GM04503 (cell line): ENCODE data around the gene SMIM7.

ENCODE experiments used
- DNase-seq: peaks from one replicate; pipeline ENCODE4 v3.0.0-alpha.2; 2012; ENCODE audit warnings: low read depth

Gene SMIM7

DNA sequence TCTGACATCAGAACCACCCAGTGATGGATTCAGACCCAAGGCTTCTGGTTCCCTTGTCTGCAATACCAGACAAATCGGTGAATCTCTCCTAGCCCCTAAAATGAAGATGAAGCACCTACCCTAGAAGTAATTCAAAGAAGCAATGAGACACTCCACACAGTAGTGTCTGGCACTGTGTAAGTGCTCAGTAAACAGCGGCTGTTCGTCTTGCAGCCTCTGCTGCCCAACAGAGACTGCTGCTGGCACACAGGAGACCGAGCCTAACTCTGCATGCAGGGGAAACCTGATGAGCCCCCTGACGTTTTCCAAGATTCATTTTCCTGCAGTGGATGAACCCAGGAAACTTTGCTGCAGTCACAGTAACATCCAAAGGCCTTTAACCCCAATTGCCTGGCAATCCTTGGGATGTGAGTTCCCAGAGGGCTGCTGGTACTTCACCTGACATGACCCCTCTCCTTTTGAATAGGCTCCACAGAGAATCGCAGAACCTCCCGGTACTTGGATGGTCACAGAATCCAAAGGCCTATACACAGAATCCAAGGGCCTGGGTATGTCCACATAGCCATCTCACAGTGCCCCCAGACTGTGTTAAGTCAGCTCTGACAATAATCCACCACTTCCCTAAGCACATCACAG, 38.7 kb downstream of the SMIM7 start:
- DNase-seq: no peak

DNA sequence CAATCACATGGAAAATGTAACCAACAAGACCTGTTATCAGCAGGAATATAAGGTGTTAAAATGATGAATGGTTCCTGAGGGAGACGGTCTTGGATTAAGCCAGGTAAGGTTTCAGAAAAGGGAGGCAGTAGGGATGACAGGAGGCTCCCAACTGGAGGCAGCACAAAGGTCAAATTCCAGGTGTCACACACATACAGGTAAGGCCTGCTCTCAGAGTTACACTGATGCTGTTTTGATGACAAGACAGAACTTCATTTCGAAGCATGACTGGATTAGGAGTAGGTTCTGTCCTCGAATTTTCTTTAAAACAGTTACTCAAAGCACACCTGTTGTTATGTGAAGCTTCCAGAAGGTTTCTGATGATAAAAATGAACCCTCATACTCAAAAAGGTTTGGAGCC, 39.4 kb downstream of the SMIM7 start:
- DNase-seq: no peak

DNA sequence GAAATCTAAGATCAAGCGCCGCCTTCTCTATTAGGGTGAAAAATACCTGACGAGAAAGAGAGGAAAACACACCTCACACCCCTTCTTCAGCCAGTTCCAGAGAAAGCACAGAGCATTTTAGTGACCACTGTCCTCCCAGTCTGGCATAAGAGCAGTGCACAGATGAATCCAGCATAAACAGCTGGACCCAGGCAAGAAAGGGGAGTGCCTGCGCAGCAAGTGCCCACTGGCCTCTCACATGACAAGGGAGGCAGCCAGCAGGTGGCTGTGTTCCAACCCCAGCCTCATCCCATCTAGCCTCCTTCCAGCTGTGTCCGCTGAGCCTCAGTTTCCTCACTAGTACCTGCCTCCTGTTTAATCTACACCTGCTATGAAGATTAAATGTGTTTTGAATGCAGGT, 39.9 kb downstream of the SMIM7 start:
- no peak for DNase-seq

DNA sequence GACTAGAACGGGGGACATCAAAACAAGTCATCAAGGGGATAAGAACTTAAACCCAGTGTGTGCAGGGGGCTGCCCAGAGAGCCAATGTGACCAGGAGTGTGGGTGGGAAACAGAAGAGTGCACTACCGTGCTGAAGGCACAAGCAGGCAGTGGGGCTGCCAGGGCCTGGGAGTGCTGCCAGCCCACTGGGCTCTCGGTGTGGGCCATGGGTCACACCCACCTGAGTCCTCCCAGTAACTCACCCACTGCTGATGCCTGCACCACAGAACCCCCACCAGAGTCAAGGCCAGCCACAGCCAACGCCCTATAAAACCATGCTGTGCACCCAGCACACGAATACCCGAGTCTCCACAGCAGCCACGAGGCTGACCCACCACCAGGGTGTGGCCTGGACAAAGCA, 40.5 kb downstream of the SMIM7 start:
- no peak for DNase-seq

DNA sequence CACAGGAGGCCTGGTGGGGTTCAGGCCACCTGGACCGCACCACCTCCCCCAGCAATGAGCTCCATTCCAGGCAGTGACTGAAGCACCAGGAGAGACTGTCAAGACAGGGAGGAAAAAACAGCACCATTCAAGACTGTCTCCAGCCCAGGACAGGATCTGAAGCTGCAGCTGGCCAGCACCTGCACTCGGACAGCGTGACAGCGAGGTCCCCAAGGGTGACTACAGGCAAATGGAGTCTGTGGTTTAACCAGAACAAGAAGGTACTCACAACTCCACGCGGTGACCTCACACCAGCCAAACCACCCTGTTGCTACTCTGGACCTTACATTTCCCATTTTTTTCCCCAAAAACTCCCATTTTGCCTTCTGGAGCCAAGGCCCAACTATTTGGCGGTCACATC, 41.7 kb downstream of the SMIM7 start:
- DNase-seq: no peak

DNA sequence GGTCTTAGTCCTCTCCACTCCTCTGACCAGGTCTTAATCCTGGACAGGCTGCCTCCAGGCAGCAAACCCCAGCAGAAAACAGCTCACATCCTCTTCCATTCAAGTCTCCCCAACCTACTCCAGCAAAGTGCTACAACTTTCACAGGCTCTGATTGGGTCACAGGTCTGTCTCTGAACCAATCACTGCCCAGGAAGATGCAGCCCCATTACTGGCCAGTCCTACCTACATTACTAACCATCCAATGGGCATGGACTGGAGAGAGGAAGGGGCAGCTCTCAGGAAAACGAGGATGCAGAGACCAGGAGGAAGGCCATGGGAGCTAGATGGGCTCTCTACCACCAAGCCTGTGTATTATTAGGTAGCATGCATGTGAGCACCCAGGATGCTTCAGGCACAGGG, 44.1 kb downstream of the SMIM7 start:
- DNase-seq: no peak

DNA sequence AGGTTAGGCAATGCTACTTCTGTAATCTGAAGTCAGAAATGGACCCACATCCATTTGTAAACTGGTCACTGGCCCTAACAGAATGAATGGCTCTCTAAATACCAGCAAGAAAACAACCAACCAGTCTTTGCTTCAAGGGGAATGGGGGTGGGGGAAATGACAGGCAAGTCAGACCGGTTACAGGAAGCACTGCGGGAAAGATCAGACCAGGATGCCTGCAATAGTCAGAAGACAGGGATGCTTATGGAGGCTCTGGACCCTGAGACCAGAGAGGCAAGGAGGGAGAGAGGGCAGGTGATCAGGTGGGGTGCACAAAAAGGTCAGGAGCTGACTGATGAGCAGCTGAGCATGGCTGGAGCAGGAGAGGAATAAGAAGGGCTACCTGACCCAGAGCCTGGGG, 45.0 kb downstream of the SMIM7 start:
- no peak for DNase-seq

DNA sequence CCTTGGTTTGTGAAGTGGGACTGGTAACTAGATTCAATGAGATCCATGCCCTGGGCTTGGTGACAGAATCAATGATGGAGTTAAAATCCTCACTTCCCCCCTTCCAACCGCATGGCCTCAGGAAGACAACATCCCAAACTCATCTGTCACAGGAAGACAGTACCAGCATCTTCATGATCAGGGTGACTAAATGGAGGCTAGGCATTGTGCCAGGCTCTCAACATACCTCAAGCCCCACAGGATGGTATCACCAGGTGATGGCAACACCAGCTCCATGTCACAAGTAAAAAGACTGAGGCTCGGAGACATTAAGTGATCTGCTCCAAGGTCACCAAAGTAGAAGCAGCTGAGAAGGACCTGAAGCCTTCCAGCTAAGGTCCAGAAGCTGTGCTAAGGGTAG, 46.1 kb downstream of the SMIM7 start:
- no peak for DNase-seq

DNA sequence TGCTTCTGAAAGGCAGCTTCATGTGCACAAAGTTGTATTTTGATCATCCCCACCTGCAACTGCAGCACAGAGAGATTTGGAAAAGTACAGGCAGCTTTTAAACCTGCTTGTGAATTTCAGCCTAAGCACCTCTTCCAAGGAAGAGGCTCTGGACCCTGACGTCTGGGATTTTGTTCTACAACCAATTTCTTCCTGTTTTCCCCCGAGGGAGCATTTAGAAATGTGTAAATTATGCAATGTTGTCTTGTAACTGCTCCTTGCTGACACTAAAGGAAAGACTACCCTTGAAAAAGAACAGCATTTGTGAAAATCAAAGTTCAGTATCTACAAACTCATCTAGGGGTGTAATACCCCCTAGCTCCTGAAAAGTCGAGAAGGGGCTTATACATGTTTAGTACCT, 47.3 kb downstream of the SMIM7 start:
- DNase-seq: no peak

DNA sequence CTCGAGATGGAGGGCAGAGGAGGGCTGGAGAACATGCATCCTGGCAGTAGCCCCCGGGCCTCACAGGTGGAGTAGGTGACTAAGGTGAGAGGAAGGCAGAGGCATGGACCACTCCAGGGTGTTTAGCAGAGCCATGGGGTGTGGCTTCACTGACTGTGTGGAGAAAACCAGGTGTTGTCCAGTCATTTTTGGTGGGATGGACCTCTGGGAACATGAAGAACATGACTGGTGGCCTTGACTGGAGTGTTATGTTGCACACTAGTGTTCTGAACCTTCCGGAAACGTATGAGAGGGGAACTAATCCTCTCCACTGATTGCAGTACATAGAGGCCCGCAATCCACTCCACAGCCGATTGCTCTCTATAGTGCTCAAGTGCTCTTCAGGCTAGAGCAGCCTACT, 48.8 kb downstream of the SMIM7 start:
- no peak for DNase-seq

DNA sequence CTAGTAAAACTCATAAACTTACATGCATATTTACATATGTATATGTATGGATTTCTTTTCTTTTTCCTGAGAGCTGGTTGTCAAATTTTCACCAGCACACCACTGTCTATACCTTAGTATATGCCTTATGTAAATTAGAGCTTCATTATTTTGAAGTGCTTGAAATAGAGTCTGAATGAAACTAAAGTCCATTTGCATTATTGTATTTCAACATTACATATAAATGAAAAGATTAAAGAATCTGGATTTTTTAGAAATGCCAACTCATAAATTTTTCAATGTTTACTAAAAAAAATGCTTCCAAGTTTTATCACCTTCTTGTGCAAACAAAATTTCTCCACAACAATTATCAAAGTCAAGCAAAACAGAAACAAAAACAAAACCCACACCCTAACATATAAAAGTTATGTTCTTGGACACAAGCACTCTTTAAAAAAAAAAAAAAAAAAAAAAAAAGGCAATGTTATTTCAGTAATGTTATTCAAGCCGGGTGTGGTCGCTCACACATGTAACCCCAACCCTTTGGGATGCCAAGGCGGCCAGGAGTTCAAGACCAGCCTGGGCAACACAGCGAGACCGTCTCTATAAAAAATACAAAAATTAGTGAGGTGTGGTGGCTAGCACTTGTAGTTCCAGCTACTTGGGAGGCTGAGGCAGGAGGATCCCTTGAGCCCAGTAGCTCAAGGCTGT, 50.3 kb downstream of the SMIM7 start:
- DNase-seq: no peak

DNA sequence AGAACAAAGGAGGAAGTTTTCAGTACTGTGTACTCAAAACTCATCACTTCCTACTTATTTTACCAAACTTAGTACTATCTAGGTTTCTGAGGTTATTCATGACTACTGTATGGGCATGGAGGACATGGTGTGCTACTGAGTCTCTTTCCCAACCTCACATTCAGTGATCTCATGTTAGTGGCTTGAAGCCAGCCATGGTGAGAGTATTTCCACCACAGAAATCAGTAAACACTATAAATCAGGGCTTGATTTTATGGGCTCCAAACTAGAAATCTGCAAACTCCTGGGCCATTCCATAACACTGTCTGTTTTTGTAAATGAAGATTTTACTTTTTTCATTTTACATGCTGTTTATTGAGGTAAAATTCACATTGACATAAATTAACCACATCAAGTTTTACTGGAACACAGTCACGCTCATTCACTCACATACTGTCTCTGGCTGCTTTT, 51.6 kb downstream of the SMIM7 start:
- peak; percentile 87 for DNase-seq

DNA sequence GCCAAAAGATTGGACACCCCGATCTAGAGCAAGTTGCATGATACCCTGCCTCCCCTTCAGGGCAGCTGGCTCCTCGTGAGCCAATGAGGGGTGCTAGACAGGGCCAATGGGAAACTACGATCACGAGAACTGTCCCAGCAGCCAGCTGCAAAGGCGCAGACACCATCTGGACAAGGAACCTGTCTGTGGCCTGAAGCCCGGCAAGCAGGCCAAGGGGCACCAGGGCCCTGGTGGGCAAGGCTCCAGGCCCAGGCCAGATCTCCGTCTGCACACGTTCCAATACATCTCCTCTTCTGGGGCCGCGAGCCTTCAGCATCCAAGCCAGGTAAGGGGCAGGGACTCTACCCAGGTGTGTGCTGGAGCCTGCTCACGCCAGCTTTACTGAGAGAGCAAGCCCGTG, 52.1 kb downstream of the SMIM7 start:
- DNase-seq: no peak

DNA sequence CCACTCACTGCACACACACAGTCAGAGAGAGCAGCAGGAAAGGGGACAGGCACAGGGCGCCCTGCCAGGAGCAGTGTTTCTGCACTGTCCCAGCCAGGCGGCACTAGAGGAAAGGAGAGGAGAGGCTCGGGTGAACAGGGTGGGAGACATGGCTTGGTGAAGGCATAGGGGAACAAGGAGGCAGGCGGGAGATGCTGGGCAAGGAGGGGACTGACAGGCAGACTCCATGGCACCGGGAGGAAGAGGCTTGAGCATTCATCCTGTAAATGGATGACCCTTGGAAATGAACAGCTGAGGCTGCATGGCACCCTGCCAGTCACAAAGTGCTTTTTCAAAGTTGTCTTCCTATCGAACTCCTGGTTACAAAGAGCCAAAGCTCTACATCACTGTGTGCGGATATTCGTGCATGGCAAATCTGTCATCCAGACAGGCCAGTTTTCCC, 54.4 kb downstream of the SMIM7 start:
- DNase-seq: no peak

DNA sequence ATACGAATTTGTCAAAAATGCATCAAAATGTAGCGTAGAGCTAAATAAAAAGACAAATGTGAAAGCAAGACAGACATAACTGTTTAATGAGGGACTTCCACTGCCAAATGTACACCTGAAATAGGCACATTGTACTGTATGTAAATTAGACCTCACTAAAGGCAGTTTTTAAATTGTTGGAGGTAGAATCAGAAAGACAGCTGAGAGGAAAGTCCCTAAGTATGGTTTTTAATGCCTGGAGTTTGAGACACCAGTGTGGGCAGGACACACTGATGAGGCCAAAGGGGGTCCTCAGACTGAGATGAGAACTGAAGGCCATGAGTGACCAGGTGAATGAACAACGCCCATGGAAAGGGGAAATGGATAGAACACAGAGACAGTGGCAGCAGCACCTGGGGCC, 54.8 kb downstream of the SMIM7 start:
- no peak for DNase-seq

DNA sequence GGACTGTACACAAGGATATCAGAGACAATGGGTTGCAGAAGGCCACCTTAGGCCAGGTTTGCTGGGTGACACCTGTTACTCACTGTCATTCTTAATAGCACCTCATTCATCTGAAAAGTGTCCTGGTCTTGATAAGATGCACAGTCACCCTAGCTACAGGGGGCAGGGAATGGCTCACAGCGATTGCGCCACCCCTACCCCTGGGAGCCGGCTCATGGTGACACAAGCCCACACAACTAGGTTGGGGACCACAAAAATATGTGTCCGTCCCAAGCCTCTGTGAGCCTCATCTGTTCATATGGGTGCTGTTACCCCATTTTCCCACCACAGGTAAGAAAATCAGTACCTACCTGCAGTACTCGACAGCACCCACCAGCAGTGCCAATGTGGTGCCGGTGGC, 55.3 kb downstream of the SMIM7 start:
- no peak for DNase-seq

DNA sequence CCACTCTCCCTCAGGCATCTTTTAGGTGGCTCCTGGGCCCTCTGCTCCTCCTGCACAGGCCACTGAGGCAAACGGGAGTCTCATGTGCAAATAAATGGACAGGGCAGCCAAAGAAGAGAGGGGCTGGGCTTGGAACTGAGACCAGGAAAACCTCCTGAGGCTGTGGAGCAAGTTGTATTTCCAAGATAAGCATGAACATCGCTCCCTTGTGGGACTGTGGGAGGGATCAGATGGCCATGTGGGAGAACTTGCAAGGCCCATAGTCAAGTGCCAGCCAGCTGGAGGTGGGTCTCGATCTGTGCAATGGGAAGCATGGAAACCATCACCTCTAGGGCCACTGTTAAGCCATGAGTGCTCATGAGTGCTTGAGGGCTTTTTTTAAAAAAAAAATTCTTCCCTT, 56.9 kb downstream of the SMIM7 start:
- DNase-seq: no peak

DNA sequence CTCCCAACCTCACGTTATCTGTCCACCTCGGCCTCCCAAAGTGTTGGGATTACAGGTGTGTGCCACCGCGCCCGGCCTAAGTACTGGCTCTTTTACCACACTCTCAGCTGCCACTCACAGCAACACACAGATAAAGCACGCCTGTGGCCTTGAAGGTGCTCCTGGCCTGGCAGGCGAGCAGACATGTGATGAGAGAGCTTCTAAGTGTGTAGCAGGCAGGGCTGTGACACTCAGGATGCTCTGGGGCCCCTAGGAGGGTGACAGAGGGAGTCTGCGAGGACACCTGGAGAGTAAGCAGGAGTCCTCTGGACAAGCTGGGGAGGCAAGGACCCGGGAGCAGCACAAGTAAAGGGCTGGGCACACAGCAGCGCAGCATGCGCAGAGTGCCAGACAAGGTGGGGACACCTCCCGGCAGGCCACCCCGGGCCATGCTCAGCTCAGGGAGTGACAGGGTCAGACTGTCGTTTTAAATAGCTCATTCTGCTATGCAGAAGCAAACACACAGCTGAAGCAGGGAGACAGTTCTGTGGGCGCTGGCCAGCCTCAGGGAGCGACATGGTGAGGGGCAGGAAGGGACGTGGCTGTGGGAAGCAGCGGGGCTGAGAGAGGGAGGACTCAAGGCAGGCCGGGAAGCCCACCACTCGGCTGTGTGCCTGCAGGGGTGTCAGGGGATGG, 58.4 kb downstream of the SMIM7 start:
- DNase-seq: no peak

DNA sequence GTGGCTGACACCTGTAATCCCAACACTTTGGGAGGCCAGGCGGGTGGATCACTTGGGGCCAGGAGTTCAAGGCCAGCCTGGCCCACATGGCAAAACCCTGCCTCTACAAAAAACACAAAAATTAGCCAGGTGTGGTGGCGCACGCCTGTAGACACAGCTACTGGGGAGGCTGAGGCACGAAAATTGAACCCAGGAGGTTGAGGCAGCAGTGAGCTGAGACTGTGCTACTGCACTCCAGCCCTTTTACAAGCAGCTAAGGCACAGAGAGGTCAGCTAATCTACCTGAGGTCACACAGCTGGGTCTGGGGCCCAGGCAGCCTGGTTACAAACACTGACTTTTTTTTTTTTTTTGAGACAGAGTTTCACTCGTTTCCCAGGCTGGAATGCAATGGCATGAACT, 59.1 kb downstream of the SMIM7 start:
- DNase-seq: no peak

DNA sequence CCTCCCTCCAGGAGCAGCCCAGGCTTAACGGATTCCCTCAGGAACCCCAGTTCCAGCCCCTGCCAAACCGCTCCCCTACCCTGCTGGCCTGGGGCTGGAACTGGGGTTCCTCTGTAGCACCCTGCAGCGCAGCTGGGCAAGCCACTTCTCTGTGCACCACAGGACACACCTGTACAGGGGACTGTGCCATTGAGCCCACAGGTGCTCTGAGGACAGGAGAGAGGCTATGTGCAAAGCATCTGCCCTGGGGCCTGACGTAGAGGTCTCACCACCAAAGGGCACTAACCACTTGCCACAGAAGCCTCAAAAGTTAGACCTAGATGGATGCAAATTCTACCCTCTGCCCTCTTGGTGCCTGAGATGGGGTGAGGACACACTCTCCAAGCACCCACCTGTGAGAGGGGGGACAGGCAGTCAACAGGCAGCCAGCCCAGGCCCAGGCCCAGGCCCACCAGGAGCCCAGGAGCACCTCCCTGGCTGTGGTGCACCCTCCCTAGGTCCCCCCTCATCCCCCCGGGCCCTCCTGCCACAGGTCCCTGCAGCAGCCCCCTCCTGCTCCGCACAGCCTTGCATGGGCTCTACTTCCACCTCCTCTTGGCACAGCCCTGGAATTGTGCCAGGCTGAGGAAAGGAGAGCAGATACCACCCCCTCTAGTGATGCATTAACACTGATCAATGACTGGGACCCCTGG, 60.1 kb downstream of the SMIM7 start:
- DNase-seq: no peak

DNA sequence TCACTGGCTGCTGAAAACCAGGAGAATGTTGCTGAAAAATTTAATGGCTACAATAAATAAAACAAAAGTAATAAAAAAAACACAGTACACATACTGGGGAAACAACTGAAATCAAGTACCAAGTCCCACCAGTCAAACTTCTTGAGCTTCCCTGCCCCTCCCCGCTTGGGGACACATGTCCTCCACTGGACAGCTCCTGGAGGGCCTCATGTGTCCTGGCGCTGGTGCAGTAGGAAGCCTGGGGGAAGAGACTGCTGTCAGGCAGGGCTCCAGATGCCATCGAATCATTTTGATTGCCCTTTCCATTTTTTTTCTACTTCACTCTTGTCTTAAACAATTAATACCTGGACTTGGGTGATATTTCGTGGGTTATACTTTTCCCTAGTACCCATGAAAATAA, 61.1 kb downstream of the SMIM7 start:
- no peak for DNase-seq

DNA sequence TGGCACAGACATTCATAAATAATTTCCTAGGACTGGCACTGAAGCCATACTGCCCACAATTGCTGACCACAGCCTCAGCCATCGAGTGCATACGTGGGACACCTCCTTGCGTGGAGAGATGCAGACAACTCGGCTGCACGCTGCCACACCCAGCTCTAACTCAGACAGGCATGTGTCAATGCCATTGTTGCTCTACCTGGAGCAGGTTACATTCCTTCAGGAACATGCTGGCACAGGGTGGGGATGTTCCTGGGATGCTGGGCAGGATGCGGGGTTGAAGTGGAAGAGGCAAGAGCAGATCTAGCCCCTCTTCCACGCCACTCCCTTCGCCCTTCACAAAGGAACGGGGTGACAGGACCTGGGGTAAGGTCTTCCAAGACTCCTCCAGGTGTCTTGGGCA, 63.5 kb downstream of the SMIM7 start:
- DNase-seq: no peak
